IPS-18c (cell line): Measurements from ENCODE around the gene MGRN1.
"Not testable (repeated sequence)": the region's sequence is repeated elsewhere in the genome, so short reads cannot be mapped to it uniquely, and the experiment has no call there.

Source experiments
- H3K4me3 ChIP-seq: 2 replicates; pipeline ENCODE4 v1.7.0; 2013; ENCODE audit warnings: low read depth, mild to moderate bottlenecking, low read length, moderate library complexity; ENCODE audit not compliant: insufficient read depth
- H3K9me3 ChIP-seq: one replicate; pipeline ENCODE4 v1.6.1; 2013; ENCODE audit warnings: mild to moderate bottlenecking, low read length, moderate library complexity; ENCODE audit not compliant: control insufficient read depth, insufficient read depth

Gene MGRN1

GRCh38 chr16:4714996-4715395 lies 90.4 kb downstream of the MGRN1 start:
- Histone ChIP-seq H3K9me3 (no peaks in the 10 kb centered on the region), H3K4me3 (no peak overlapping the region)

GRCh38 chr16:4718466-4718865 lies 93.8 kb downstream of the MGRN1 start:
- H3K9me3 ChIP-seq, result no peaks in the 10 kb centered on the region
- no peak overlapping the region for H3K4me3 ChIP-seq

GRCh38 chr16:4723071-4723767 lies 98.6 kb downstream of the MGRN1 start:
- no peak overlapping the region for H3K4me3 ChIP-seq
- no peaks in the 10 kb centered on the region for H3K9me3 ChIP-seq

GRCh38 chr16:4724661-4725270 lies 100.1 kb downstream of the MGRN1 start:
- H3K4me3 ChIP-seq, result no peak overlapping the region

GRCh38 chr16:4726616-4727015 lies 102.0 kb downstream of the MGRN1 start:
- no peaks in the 10 kb centered on the region for H3K9me3 ChIP-seq
- no peak overlapping the region for H3K4me3 ChIP-seq

More at GRCh38 chr16:4724661-4725270, 100.1 kb downstream of the MGRN1 start:
- H3K9me3 ChIP-seq, result no peaks in the 10 kb centered on the region

GRCh38 chr16:4728676-4729075 lies 104.0 kb downstream of the MGRN1 start:
- H3K4me3 ChIP-seq, result no peak overlapping the region
- H3K9me3 ChIP-seq, result no peaks in the 10 kb centered on the region

GRCh38 chr16:4729876-4730275 lies 105.2 kb downstream of the MGRN1 start:
- Histone ChIP-seq H3K4me3 (no peak overlapping the region), H3K9me3 (no peaks in the 10 kb centered on the region)

GRCh38 chr16:4733211-4733742 lies 108.7 kb downstream of the MGRN1 start:
- H3K9me3 ChIP-seq, result no peaks in the 10 kb centered on the region
- peak overlapping the region; percentile 98 for H3K4me3 ChIP-seq

GRCh38 chr16:4733747-4734062 lies 109.1 kb downstream of the MGRN1 start:
- H3K4me3 ChIP-seq, result peak overlapping the region; percentile 98
- no peaks in the 10 kb centered on the region for H3K9me3 ChIP-seq

GRCh38 chr16:4734063-4734729 lies 109.6 kb downstream of the MGRN1 start, which contains the start of the genes ANKS3 and DNAAF8:
ANKS3 (minus strand) TSS chr16:4734271; CDS start chr16:4730149, 4,122 bp downstream.
DNAAF8 (plus strand) TSS chr16:4734537; CDS start chr16:4736515, 1,978 bp downstream.
- H3K4me3 ChIP-seq, result peak within 1 kb of the TSS; percentile 98
- H3K9me3 ChIP-seq, result no peaks in the 10 kb centered on the region

- Histone ChIP-seq H3K9me3 (no peaks in the 10 kb centered on the region), H3K4me3 (peak overlapping the region; percentile 98)
Measured at GRCh38 chr16:4734730-4735535, 110.3 kb downstream of the MGRN1 start.

- no peak overlapping the region for H3K4me3 ChIP-seq
- no peaks in the 10 kb centered on the region for H3K9me3 ChIP-seq
Measured at GRCh38 chr16:4736546-4736945, 111.9 kb downstream of the MGRN1 start.

GRCh38 chr16:4737545-4737944 lies 112.9 kb downstream of the MGRN1 start:
- no peak overlapping the region for H3K4me3 ChIP-seq

GRCh38 chr16:4738370-4738769 lies 113.7 kb downstream of the MGRN1 start:
- not testable (repeated sequence) for H3K9me3 ChIP-seq, H3K4me3 ChIP-seq

More at GRCh38 chr16:4737545-4737944, 112.9 kb downstream of the MGRN1 start:
- no peaks in the 10 kb centered on the region for H3K9me3 ChIP-seq
